ENCODE data around the gene DOCK6.
A peak's percentile ranks its signal among the peaks of the same experiment; 100 is the strongest.

DOCK6 gene

DNA sequence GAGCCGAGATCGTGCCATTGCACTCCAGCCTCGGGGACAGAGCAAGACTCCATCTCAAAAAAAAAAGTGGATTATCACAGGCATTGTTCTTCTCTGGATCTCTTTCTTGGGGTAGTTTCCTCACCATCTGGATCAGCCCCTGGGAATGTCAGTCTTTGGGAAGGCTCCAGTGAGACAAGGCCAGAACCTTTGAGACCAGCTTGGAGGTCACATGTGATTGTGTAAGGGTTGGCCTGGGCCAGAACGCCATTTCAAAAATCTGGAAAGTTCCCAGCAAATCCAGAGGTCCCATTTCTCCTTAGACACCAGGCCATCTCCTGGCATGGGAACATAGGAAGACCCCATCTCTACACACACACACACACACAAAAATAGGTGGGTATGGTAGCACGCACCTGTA is 37.2 kb downstream of the DOCK6 start:
- DNase-seq (ENCODE audit: low spot score): no peak

GRCh38 chr19:11224429-11224828 is 37.9 kb downstream of the DOCK6 start:
- DNase-seq (ENCODE audit: low spot score): no peak

- DNase-seq (ENCODE audit: low spot score): no peak
These were observed 39.1 kb downstream of the DOCK6 start for GRCh38 chr19:11223200-11223599.

DNA sequence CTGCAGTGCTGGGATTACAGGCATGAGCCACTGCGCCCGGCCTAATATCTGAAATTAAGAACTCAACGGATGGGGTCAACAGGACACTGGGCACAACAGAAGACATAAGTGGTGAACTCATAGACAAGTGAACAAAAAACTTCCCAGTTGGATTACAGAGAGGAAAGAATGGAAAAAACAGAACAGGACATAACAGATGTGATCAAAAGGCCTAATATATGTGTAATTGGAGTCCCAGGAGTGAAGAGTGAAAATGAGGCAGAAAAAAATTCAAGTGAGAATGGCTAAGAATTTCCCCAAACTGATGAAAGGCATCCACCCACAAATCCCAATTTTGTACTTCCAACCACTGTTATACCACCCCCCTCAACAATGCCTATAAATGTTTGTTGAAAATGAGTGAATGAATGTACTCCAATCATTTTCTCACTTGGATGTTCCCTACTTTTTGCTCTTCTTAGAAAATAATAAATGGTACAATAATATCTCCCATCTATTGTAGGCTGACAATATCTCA is 41.2 kb downstream of the DOCK6 start:
- no peak for DNase-seq (ENCODE audit: low spot score)

DNA sequence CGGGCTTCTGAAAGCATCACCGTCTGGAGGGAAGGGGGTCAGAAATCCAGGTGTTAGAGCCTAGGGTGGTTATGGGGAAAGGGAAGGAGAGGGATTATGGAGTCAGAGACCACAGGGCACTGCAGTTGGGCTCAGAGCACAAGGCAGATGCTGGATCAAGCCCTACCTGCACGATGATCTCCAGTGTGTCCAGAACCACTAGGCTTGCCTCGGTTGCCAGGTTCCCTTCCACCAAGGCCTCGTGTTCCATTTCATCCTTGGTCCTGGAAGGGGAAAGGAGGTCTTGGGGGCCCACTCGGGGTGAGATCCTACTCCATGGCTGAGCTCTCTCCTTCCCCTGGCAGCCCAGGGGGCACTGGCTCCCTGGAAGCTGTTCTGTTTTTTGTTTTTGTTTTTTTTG is 47.9 kb downstream of the DOCK6 start:
- DNase-seq (ENCODE audit: low spot score): no peak

DNA sequence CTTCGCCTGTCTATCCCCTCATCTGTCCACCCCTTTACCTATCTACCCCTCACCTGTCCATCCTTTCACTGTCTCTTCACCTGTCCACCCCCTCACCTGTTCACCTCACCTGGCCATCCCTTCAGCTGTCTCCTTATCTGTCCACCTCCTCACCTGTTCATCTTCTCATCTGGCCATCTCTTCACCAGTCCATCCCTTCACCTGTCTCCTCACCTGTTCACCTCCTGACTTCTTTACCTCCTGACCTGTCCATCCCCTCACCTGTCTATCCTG is 51.7 kb downstream of the DOCK6 start:
- DNase-seq (ENCODE audit: low spot score): no peak

GRCh38 chr19:11209839-11210655 is 52.3 kb downstream of the DOCK6 start:
- DNase-seq (ENCODE audit: low spot score): no peak

DNA sequence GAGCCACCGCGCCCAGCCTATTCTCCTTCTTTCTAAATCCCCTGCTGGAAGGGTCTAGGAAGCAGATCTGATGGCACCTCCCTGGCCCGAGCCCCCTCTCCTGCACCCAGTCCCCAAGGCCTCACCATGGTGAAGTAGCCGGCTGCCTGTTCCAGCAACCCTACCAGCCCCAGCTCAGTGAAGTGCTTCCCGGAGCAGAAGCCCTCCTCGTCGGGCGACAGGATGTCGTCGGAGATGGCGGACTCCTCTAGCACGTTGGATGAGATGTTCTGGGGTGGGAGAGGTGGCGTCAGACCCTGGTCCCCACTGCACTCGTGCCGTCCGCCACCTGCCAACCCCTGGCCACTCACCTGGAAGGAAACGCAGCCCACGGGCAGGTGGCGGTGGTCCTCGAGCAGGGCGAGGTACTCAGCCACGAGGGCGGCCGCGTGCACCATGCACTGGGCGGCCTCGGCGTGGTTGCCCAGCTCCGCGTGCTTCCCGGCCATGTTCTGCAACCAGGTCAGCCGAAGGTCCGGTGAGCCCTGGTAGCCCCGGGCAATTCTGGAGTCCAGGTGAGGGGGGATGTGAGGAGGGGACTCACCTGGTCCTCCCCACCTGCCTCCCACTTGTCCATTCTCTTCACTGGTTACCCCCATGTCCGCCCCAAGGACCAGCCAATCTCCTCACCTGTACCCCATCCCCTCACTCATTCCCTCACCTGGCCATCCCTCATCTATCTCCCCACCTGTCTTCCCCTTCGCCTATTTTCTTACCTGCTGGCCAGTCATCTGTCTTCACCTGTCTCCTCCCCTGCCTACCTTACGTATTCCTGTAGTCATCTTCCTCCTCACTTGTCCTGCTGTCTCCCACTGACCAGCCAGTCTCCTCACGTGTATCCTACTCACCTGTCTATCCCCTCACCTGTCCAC is 53.5 kb downstream of the DOCK6 start:
- no peak for DNase-seq (ENCODE audit: low spot score)

- DNase-seq (ENCODE audit: low spot score): no peak
These were observed 56.3 kb downstream of the DOCK6 start for GRCh38 chr19:11205939-11206570.

DNA sequence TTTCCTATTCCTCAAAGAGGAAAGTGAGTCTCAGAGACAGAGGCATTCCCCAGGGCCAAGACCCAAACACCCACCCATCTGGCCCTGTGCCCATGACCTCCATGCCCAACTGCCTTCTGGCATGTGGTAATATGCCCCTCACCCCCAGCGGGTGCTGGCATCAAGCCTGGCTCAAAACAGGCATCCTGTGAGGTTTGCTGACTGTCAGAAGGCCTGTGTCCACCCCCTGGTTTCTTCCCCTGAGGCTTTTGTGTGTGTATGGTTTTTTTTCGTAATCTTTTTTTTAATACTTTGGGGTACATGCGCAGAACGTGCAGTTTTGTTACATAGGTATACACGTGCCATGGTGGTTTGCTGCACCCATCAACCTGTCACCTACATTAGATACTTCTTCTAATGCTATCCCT is 57.4 kb downstream of the DOCK6 start:
- no peak for DNase-seq (ENCODE audit: low spot score)

GRCh38 chr19:11204076-11204602 is 58.2 kb downstream of the DOCK6 start:
- DNase-seq (ENCODE audit: low spot score): no peak

- peak; percentile 94 for DNase-seq (ENCODE audit: low spot score)
These were observed 58.9 kb downstream of the DOCK6 start for GRCh38 chr19:11203194-11204075.

- DNase-seq (ENCODE audit: low spot score): no peak
These were observed 59.7 kb downstream of the DOCK6 start for GRCh38 chr19:11202488-11203193.

DNA sequence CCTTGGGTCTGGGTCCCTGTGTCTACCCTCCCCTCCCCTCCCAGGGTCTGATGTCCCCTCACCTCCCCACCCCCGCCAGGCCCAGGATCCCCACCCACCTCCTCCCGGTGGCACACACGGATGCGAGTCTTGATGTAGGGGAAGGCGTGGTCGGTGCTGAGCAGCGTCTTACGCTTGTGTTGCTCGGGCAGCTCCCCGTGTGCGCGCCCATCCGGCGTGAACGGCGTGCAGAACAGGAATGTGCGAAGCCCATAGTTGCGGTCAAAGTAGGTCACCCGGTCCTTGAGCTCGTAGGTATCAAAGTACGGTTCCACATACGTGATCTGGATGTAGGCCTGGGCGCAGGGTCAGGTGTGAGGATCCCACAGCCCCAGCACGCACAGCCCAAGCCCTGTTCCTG is 60.5 kb downstream of the DOCK6 start:
- no peak for DNase-seq (ENCODE audit: low spot score)

DNA sequence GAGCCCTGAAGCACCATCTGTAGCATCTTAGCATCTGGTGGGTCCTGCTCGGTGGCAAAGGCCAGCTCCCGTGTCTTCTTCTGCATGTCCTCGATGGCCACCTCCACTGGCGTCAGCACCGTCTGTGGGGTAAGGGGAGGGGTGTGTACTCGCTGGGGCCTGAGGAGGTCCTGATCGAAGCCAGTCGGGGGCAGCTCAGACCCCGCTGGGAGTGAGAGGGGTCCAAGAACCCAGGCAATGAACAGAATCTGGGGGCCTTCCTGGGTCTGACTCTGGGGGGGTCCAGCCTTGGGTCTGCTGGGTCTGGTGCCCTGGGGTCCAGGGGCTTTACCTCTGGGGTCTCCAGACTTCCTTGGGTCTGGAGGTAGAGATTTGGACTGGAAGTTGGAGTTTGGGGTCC is 61.4 kb downstream of the DOCK6 start:
- no peak for DNase-seq (ENCODE audit: low spot score)

- DNase-seq (ENCODE audit: low spot score): no peak
These were observed 62.2 kb downstream of the DOCK6 start for GRCh38 chr19:11200015-11200574.

DNA sequence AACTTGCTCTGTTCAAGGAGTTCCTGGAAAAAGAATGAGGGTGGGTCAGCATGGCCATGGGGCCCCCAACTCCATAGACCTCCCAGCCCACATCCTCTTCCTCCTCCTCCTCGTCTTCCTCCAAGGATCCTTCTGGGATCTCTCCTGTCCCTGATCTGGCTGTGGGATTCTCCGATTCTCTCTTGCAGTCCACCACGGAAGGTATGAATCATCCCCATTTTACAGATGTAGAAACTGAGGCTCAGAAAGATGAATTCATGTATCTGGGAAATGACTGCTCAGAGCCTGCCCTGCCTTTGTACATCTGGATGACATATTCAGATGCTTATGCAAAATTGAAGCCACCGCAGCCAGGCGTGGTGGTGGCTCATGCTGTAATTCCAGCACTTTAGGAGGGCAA is 62.8 kb downstream of the DOCK6 start:
- DNase-seq (ENCODE audit: low spot score): no peak

DNA sequence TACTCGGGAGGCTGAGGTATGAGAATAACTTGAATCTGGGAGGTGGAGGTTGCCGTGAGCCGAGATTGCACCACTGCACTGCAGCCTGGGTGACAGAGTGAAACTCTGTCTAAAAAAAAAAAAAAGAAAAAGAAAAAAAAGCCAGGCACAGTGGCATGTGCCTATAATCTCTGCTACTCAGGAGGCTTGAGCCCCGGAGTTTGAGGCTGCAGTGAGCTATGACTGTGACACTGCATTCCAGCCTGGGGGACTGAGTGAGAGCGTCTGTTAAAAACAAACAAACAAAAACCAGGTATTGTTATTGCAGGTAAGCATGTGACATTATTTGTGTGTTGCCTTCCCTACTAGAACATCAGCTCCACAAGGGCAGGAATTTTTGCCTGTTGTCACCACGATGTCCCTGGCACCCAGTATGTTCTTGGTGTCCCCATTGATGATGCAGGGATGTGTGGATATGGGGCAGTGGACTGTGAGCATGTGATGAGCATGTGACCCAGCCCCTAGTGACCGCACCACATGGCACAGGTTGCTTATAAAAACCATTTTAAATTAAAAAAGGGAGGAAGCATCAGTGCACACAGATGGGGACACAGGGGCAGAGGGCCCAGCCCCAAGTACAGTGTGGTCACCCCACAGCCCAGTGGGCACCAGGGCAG is 63.4 kb downstream of the DOCK6 start:
- DNase-seq (ENCODE audit: low spot score): no peak

GRCh38 chr19:11198175-11198534 is 64.2 kb downstream of the DOCK6 start:
- no peak for DNase-seq (ENCODE audit: low spot score)

All from iPS-NIHi11 (cell line).